GM19328 (cell line): ENCODE data around the gene MSI2.

ENCODE experiments used
- ATAC-seq: cut with Tn5 transposase; IDR thresholded peaks from one replicate; pipeline ENCODE4 v1.9.1; 2021; ENCODE audit warnings: mild to moderate bottlenecking, moderate library complexity; ENCODE audit not compliant: unreplicated experiment

Gene MSI2

GRCh38 chr17:57514614-57515013 lies 258.3 kb downstream of the MSI2 start:
- no peak for ATAC-seq

DNA sequence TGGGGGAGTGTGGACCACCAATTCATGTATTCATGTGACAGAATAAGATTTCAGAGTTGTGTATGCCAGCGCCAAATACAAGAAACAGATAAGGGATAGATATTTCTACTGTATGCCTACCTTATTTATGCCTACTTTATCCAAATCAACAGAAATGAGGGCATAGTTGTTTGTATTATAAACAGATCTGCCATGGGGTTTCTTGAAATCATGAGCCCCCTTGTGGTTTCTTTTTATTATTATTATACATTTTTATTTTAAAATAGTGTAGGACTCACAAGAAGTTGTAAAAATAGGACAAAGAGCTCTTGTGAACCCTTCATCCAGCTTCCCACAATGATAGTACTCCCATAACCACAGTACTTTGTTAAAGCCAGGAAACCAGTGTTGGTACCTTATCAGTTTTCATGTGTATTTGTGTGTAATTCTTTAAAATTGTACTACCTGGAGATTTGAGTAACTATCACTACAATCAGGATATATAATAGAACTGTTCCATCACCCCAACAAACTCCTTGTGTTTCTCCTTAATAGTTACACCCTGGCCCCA lies 259.4 kb downstream of the MSI2 start:
- no peak for ATAC-seq

- ATAC-seq = no peak
Measured at GRCh38 chr17:57516290-57517230, 260.2 kb downstream of the MSI2 start.

GRCh38 chr17:57517273-57517631 lies 260.9 kb downstream of the MSI2 start:
- ATAC-seq = no peak

DNA sequence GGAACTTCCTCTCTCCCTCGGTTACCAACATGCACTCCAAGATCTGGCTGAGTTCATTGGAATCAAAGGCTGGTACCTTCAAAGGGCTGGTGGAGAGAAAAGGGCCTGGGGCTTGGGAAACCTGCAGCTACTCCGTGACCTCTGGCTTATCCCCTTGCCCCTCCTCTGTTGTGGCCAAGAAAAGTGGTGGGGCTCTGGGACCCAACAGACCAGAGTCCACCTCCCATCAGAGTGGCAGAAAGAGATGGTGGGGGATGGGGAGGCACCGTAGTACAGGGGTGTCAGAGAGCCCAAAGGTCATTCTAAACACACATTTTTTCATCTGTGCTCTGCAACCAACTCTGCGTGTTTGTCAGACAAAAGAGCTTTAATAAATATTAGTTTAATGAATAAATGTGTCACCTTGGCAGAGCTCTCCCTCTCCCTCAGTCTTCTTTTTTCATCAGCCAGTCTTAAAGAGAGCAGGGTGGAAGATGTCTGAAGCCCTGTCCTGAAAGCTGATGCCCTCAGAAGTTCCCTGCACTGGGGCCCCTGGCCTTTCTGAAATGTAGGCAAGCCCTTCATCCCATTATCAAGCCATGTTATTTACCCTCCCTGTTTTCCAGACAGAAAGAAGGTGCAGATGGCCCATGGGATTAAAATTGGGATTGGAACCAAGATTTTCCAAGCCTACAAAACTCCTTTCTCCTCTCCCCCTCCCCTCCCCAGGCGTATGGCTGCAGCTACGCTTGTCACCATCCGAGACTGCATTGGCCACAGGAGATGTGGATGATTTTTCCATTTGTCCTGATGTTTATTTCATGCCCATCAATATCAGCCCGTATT lies 261.5 kb downstream of the MSI2 start:
- no peak for ATAC-seq

- no peak for ATAC-seq
Measured at GRCh38 chr17:57518587-57519581, 262.6 kb downstream of the MSI2 start.

DNA sequence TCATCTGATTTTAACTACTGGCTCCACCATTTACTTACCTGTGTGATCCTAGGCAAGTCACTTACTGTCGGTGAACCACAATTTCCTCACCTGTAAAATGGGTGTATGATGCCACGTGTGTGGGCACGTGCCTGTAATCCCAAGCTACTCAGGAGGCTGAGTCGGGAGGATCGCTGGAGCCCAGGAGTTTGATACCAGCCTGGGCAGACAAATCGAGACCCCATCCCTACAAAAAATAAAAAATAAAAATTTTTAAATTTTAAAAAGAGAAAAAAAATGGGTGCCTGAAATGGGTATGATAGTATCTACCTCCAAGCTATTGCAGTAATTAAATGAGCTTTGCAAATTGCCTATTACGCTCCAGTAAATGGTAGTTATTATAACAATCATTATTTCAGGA lies 263.5 kb downstream of the MSI2 start:
- no peak for ATAC-seq

- no peak for ATAC-seq
Measured at GRCh38 chr17:57521606-57522005, 265.3 kb downstream of the MSI2 start.

- ATAC-seq = no peak
Measured at GRCh38 chr17:57522042-57523005, 266.0 kb downstream of the MSI2 start.

GRCh38 chr17:57523926-57524632 lies 267.8 kb downstream of the MSI2 start:
- ATAC-seq = no peak

GRCh38 chr17:57524839-57525568 lies 268.7 kb downstream of the MSI2 start:
- no peak for ATAC-seq

GRCh38 chr17:57527221-57528057 lies 271.1 kb downstream of the MSI2 start:
- ATAC-seq = no peak

DNA sequence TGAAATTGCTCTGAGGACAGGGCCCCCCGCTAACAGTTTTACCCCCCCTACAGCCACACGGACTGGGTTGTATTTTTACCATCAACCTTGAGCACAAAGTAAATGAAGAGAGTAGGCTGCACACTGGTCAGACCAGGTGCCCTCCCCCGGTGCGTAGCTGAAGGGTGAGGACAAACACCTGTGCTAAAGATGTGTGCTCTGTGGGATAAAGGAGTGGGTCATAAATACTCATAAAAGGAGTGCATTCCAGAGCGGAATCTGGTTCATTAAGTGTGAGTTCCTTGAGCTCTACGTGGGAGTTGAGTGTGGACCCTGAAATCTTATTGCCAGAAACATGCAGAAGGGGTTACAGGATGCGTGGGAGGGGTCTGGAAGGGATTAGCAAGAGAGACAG lies 271.7 kb downstream of the MSI2 start:
- ATAC-seq = no peak

DNA sequence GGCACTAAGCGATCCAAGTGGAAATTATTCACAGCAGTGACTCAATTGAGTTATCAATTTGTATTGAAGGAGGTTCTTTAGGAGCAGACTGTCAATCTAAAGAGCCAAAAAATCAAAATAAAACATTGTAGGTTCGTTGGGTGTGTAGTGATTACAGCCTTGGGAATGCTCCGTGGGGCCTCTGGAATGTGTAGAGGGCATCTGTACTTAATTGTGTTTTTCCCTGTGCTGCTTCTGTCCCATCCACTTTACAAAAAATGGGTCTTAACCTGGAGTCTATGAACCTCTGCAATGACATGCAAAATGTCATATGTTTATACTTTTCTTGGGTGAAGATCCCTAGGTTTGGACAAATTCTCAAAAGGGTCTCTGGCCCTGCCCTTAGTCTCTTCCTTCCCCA lies 273.7 kb downstream of the MSI2 start:
- no peak for ATAC-seq

GRCh38 chr17:57530508-57530907 lies 274.2 kb downstream of the MSI2 start:
- no peak for ATAC-seq

DNA sequence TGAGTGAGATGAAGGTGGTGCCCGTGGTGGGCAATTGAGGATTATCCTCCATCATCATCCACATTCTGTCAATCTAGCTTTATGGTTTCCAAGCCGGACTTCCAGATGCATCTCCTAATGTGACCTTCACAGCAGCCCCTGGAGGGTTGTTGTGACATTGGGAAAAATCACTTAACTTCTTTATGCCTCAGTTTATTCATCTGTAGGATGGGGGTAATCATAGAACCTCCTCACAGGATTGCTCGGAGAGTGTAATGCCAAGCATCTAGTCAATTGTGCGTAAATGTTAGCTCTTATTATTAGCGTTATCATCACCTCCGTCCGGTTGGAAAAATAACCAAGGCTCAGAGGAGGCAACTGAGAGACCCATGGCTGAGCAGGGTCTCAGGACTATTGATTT lies 274.8 kb downstream of the MSI2 start:
- ATAC-seq = no peak
